ENCODE data around the gene FBRSL1.
"Not testable (repeated sequence)": the region's sequence is repeated elsewhere in the genome, so short reads cannot be mapped to it uniquely, and the experiment has no call there.

FBRSL1 gene

DNA sequence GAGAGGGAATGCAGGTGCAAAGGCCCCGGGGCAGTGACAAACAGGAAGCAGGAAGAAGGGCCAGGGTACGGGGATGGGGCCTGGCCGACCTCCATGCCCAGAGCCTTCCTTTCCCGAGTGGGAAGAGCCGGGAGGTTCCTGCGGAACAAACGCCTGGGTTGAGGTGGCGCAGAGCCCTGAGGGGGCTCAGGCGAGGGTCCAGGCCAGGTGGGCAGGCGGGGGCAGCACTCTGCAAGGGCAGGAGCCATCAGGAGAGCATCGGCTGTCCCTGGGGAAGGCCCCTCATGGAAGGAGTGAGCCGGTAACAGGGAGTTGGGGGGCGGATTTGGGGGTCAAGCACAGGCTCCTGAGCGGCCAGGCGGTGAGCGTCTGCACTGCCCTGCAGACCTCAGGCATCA is 18.1 kb upstream of the FBRSL1 start:
- Mint-ChIP-seq H3K27me3 (ENCODE audit: low read depth) (peaks cover 34% of the 10 kb centered on the region), H3K27ac (no peak overlapping the region), H3K4me1 (peaks cover 13% of the 10 kb centered on the region), H3K9me3 (peaks cover 6% of the 10 kb centered on the region), H3K36me3 (ENCODE audit: low read depth) (no peaks in the 10 kb centered on the region), H3K4me3 (no peak overlapping the region)
- TF ChIP-seq, protein P1, sequence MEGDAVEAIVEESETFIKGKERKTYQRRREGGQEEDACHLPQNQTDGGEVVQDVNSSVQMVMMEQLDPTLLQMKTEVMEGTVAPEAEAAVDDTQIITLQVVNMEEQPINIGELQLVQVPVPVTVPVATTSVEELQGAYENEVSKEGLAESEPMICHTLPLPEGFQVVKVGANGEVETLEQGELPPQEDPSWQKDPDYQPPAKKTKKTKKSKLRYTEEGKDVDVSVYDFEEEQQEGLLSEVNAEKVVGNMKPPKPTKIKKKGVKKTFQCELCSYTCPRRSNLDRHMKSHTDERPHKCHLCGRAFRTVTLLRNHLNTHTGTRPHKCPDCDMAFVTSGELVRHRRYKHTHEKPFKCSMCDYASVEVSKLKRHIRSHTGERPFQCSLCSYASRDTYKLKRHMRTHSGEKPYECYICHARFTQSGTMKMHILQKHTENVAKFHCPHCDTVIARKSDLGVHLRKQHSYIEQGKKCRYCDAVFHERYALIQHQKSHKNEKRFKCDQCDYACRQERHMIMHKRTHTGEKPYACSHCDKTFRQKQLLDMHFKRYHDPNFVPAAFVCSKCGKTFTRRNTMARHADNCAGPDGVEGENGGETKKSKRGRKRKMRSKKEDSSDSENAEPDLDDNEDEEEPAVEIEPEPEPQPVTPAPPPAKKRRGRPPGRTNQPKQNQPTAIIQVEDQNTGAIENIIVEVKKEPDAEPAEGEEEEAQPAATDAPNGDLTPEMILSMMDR (IDR thresholded peaks at IDR 0.05; ENCODE audit: unreplicated experiment in 3 of 3): no peak

DNA sequence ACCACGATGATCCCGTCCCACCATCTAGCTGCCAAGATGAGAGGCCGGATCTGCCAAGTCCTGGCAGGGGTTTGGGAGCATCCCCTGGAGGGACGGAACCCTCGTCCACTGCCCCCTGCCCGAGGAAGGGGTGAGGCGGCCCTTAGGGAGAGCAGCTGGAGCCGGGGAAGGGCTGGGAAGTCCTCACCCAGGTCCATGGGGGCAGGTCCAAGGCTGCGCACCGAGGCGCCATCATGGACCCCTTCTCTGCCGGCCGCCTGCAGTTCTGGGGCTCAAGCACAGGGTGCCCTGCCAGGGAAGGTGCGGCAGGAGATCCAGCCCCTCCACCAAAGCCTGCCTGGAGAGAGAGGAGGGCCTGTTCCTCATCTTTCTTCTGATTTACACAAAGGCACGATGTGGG is 17.6 kb upstream of the FBRSL1 start:
- peaks cover 6% of the 10 kb centered on the region for H3K9me3 Mint-ChIP-seq

DNA sequence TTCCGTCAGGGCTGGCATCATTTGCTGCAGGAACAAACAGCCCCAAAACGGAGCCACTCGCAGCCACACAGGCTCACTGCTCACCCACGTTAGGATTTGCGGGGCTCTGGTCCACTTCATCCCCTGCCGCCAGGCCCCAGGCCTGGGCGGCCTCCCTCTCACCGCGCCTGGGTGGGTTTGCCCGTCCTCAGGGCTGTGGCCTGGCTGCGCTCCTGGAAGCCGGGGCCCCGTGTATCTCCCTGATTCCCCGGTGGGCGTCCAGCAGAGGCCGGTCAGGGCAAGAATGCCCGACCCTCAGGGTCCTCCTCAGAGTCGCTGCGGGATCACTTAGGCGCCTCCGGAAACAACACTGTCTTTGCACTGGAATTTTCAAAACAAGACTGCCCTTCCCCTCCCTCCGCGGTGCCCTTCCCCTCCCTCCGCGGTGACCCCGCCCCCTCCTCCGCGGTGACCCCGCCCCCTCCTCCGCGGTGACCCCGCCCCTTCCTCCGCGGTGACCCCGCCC is 15.7 kb upstream of the FBRSL1 start:
- no peaks in the 10 kb centered on the region for H3K36me3 Mint-ChIP-seq (ENCODE audit: low read depth)

More for the DNA sequence above, 17.6 kb upstream of the FBRSL1 start:
- TF ChIP-seq, protein P1 (IDR thresholded peaks at IDR 0.05; ENCODE audit: unreplicated experiment in 3 of 3): no peak
- no peak overlapping the region for H3K4me3 Mint-ChIP-seq
- peaks cover 34% of the 10 kb centered on the region for H3K27me3 Mint-ChIP-seq (ENCODE audit: low read depth)
- H3K36me3 Mint-ChIP-seq (ENCODE audit: low read depth): no peaks in the 10 kb centered on the region
- H3K4me1 Mint-ChIP-seq: peaks cover 13% of the 10 kb centered on the region
- H3K27ac Mint-ChIP-seq: no peak overlapping the region

DNA sequence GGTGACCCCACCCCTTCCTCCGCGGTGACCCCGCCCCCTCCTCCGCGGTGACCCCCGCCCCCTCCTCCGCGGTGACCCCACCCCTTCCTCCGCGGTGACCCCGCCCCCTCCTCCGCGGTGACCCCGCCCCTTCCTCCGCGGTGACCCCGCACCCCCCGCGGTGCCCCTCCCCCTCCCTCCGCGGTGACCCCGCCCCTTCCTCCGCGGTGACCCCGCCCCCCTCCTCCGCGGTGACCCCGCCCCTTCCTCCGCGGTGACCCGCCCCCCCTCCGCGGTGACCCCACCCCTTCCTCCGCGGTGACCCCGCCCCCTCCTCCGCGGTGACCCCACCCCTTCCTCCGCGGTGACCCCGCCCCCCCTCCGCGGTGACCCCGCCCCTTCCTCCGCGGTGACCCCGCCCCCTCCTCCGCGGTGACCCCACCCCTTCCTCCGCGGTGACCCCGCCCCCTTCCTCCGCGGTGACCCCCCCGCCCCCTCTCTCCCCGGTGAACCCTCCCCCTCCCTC is 15.1 kb upstream of the FBRSL1 start:
- H3K4me1 Mint-ChIP-seq; H3K36me3 Mint-ChIP-seq (ENCODE audit: low read depth); H3K4me3 Mint-ChIP-seq; H3K9me3 Mint-ChIP-seq; H3K27ac Mint-ChIP-seq: not testable (repeated sequence)
- H3K27me3 Mint-ChIP-seq (ENCODE audit: low read depth): peaks cover 19% of the 10 kb centered on the region

More for the DNA sequence above, 15.7 kb upstream of the FBRSL1 start:
- Mint-ChIP-seq H3K4me1 (peaks cover 11% of the 10 kb centered on the region), H3K27me3 (ENCODE audit: low read depth) (peaks cover 19% of the 10 kb centered on the region), H3K27ac (no peak overlapping the region), H3K4me3 (no peak overlapping the region), H3K9me3 (peaks cover 6% of the 10 kb centered on the region)
- TF ChIP-seq, protein P1 (IDR thresholded peaks at IDR 0.05; ENCODE audit: unreplicated experiment in 3 of 3): no peak

DNA sequence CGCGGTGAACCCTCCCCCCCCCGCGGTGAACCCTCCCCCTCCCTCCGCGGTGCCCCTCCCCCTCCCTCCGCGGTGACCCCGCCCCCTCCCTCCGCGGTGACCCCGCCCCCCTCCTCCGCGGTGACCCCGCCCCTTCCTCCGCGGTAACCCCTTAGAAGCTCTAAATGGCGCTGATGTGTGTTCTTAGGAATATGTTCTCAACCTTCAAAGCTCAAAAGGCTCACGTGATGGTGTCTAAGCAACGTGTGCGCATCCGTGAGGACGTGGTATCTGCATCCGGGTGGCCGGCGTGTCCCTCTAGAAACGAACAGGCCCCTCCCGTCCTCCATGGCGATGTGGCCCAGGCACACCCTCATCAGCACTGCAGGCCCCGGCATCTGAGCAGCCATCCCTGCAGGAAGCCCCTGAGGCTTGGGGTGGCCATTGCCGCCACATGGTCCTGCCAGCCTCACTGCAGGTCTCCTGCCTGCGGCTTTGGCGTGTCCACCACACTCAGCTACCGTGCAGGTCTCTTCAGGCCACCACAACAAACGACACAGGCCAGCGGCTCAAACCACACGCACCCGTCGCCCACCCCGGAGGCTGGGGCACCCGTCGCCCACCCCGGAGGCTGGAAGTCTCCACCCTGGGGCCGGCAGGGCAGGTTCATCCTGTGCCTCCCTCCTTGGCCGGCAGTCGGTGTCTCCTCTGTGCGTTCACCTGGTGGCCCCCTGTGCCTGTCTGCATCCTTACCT is 14.5 kb upstream of the FBRSL1 start:
- peaks cover 14% of the 10 kb centered on the region for H3K27me3 Mint-ChIP-seq (ENCODE audit: low read depth)
- TF ChIP-seq, protein P1 (IDR thresholded peaks at IDR 0.05; ENCODE audit: unreplicated experiment in 3 of 3): no peak
- no peak overlapping the region for H3K27ac Mint-ChIP-seq

DNA sequence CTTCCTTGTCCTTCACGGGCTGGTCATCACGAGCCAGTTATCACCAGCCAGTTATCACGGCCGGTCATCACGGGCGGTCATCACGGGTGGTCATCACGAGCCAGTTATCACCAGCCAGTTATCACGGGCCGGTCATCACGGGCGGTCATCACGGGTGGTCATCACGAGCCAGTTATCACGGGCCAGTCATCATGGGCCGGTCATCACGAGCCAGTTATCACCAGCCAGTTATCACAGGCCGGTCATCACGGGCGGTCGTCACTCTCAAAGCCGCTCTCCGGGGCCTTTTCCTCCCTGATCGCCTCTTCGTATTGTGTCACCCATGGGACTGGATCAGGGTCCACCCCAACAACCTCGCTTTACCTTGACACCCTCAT is 13.9 kb upstream of the FBRSL1 start:
- Mint-ChIP-seq H3K9me3 (peaks cover 6% of the 10 kb centered on the region), H3K4me3 (no peak overlapping the region), H3K4me1 (peaks cover 4% of the 10 kb centered on the region), H3K36me3 (ENCODE audit: low read depth) (no peaks in the 10 kb centered on the region), H3K27ac (no peak overlapping the region), H3K27me3 (ENCODE audit: low read depth) (peaks cover 16% of the 10 kb centered on the region)
- TF ChIP-seq, protein P1 (IDR thresholded peaks at IDR 0.05; ENCODE audit: unreplicated experiment in 3 of 3): no peak

More for the DNA sequence above, 14.5 kb upstream of the FBRSL1 start:
- Mint-ChIP-seq H3K4me3 (no peak overlapping the region), H3K9me3 (peaks cover 6% of the 10 kb centered on the region), H3K4me1 (peaks cover 4% of the 10 kb centered on the region), H3K36me3 (ENCODE audit: low read depth) (no peaks in the 10 kb centered on the region)
